Activated T-cell treated with anti-CD3 and anti-CD28 coated beads, Interleukin-2, amount 50 U/mL, for 24 hours (primary cell): Measurements from ENCODE around the gene TFF1.

Experiments used
- DNase-seq: peaks from one replicate; pipeline ENCODE4 v3.0.0-alpha.2; 2020
- H3K27ac Mint-ChIP-seq: 2 replicates; pipeline ENCODE4 v1.8.0; 2020; ENCODE audit warnings: mild to moderate bottlenecking, mixed read lengths
- H3K27me3 Mint-ChIP-seq: 2 replicates; pipeline ENCODE4 v1.8.0; 2020; ENCODE audit warnings: mixed read lengths
- H3K36me3 Mint-ChIP-seq: 2 replicates; pipeline ENCODE4 v1.8.0; 2020; ENCODE audit warnings: low read depth, mixed read lengths
- H3K4me1 Mint-ChIP-seq: 2 replicates; pipeline ENCODE4 v1.8.0; 2020; ENCODE audit warnings: low read depth, mixed read lengths
- H3K4me3 Mint-ChIP-seq: 2 replicates; pipeline ENCODE4 v1.8.0; 2020; ENCODE audit warnings: mild to moderate bottlenecking, moderate library complexity, mixed read lengths
- H3K9me3 Mint-ChIP-seq: 2 replicates; pipeline ENCODE4 v1.8.0; 2020; ENCODE audit warnings: mixed read lengths

TFF1 gene

GRCh38 chr21:42320791-42321190 lies 45.5 kb downstream of the TFF1 start:
- Mint-ChIP-seq H3K27me3 (no peaks in the 10 kb centered on the region), H3K4me1 (peaks cover 5% of the 10 kb centered on the region), H3K9me3 (no peaks in the 10 kb centered on the region), H3K36me3 (no peaks in the 10 kb centered on the region), H3K27ac (no peak overlapping the region), H3K4me3 (no peak overlapping the region)
- DNase-seq, result no peak

GRCh38 chr21:42319851-42320572 lies 46.3 kb downstream of the TFF1 start:
- H3K4me3 Mint-ChIP-seq, result no peak overlapping the region
- H3K27ac Mint-ChIP-seq, result no peak overlapping the region
- H3K9me3 Mint-ChIP-seq, result no peaks in the 10 kb centered on the region
- H3K27me3 Mint-ChIP-seq, result no peaks in the 10 kb centered on the region
- H3K4me1 Mint-ChIP-seq, result peaks cover 5% of the 10 kb centered on the region
- no peak for DNase-seq
- no peaks in the 10 kb centered on the region for H3K36me3 Mint-ChIP-seq

- H3K27me3 Mint-ChIP-seq, result no peaks in the 10 kb centered on the region
- H3K27ac Mint-ChIP-seq, result no peak overlapping the region
- peaks cover 5% of the 10 kb centered on the region for H3K4me1 Mint-ChIP-seq
- H3K4me3 Mint-ChIP-seq, result no peak overlapping the region
- peak; percentile 28 for DNase-seq
- H3K9me3 Mint-ChIP-seq, result no peaks in the 10 kb centered on the region
- H3K36me3 Mint-ChIP-seq, result no peaks in the 10 kb centered on the region
Measured at GRCh38 chr21:42319376-42319775, 47.0 kb downstream of the TFF1 start.

- Mint-ChIP-seq H3K27ac (no peak overlapping the region), H3K4me3 (no peak overlapping the region)
- peak; percentile 19 for DNase-seq
Measured at GRCh38 chr21:42317826-42318746, 48.2 kb downstream of the TFF1 start.

GRCh38 chr21:42317341-42317741 lies 49.0 kb downstream of the TFF1 start:
- no peak overlapping the region for H3K4me3 Mint-ChIP-seq
- H3K4me1 Mint-ChIP-seq, result peaks cover 5% of the 10 kb centered on the region
- H3K27ac Mint-ChIP-seq, result no peak overlapping the region
- peak; percentile 17 for DNase-seq
- H3K36me3 Mint-ChIP-seq, result no peaks in the 10 kb centered on the region
- no peaks in the 10 kb centered on the region for H3K9me3 Mint-ChIP-seq
- no peaks in the 10 kb centered on the region for H3K27me3 Mint-ChIP-seq

More at GRCh38 chr21:42317826-42318746, 48.2 kb downstream of the TFF1 start:
- peaks cover 5% of the 10 kb centered on the region for H3K4me1 Mint-ChIP-seq
- no peaks in the 10 kb centered on the region for H3K27me3 Mint-ChIP-seq
- H3K36me3 Mint-ChIP-seq, result no peaks in the 10 kb centered on the region
- H3K9me3 Mint-ChIP-seq, result no peaks in the 10 kb centered on the region

- H3K36me3 Mint-ChIP-seq, result no peaks in the 10 kb centered on the region
- DNase-seq, result no peak
- H3K4me1 Mint-ChIP-seq, result peaks cover 5% of the 10 kb centered on the region
- H3K27me3 Mint-ChIP-seq, result no peaks in the 10 kb centered on the region
- no peaks in the 10 kb centered on the region for H3K9me3 Mint-ChIP-seq
- H3K27ac Mint-ChIP-seq, result no peak overlapping the region
- no peak overlapping the region for H3K4me3 Mint-ChIP-seq
Measured at GRCh38 chr21:42316891-42317290, 49.4 kb downstream of the TFF1 start.

GRCh38 chr21:42315296-42315891 lies 50.9 kb downstream of the TFF1 start, which contains the start of gene TFF3:
TFF3 (minus strand) TSS chr21:42315409; CDS start chr21:42315374, 35 bp downstream.
- Mint-ChIP-seq H3K27ac (no peak within 1 kb of the TSS), H3K27me3 (no peaks in the 10 kb centered on the region), H3K4me3 (no peak within 1 kb of the TSS), H3K36me3 (no peaks in the 10 kb centered on the region), H3K9me3 (no peaks in the 10 kb centered on the region), H3K4me1 (peaks cover 5% of the 10 kb centered on the region)
- DNase-seq, result peak; percentile 15

- H3K27ac Mint-ChIP-seq, result no peak overlapping the region
- no peaks in the 10 kb centered on the region for H3K9me3 Mint-ChIP-seq
- H3K4me3 Mint-ChIP-seq, result no peak overlapping the region
- no peaks in the 10 kb centered on the region for H3K36me3 Mint-ChIP-seq
- H3K4me1 Mint-ChIP-seq, result peaks cover 7% of the 10 kb centered on the region
- no peaks in the 10 kb centered on the region for H3K27me3 Mint-ChIP-seq
- no peak for DNase-seq
Measured at GRCh38 chr21:42314616-42315295, 51.6 kb downstream of the TFF1 start.

- no peaks in the 10 kb centered on the region for H3K27me3 Mint-ChIP-seq
- H3K36me3 Mint-ChIP-seq, result no peaks in the 10 kb centered on the region
- DNase-seq, result peak; percentile 23
- H3K9me3 Mint-ChIP-seq, result no peaks in the 10 kb centered on the region
- no peak overlapping the region for H3K4me3 Mint-ChIP-seq
- no peak overlapping the region for H3K27ac Mint-ChIP-seq
- H3K4me1 Mint-ChIP-seq, result peaks cover 7% of the 10 kb centered on the region
Measured at GRCh38 chr21:42313501-42313969, 52.8 kb downstream of the TFF1 start.

GRCh38 chr21:42312626-42313104 lies 53.7 kb downstream of the TFF1 start:
- H3K36me3 Mint-ChIP-seq, result no peaks in the 10 kb centered on the region
- DNase-seq, result peak; percentile 20
- H3K4me1 Mint-ChIP-seq, result peaks cover 7% of the 10 kb centered on the region
- H3K4me3 Mint-ChIP-seq, result no peak overlapping the region
- H3K27me3 Mint-ChIP-seq, result peaks cover 5% of the 10 kb centered on the region
- H3K27ac Mint-ChIP-seq, result no peak overlapping the region
- H3K9me3 Mint-ChIP-seq, result no peaks in the 10 kb centered on the region
